KOPT-K1 (cell line): ENCODE measurements around the gene COMMD7.

Source experiments
- H3K27ac ChIP-seq: fragments of 200-600 bp; sonication (generic); 2 replicates; pipeline ENCODE4 v1.5.1; 2016; ENCODE audit warnings: antibody characterized with exemption, mild to moderate bottlenecking, low read depth, low read length; ENCODE audit not compliant: poor library complexity, severe bottlenecking
- H3K36me3 ChIP-seq: fragments of 200-600 bp; sonication (generic); 2 replicates; pipeline ENCODE4 v1.5.1; 2017; ENCODE audit warnings: antibody characterized with exemption, mild to moderate bottlenecking, low read length, moderate library complexity; ENCODE audit not compliant: insufficient read depth
- H3K9me3 ChIP-seq: fragments of 200-600 bp; sonication (generic); 2 replicates; pipeline ENCODE4 v1.5.1; 2017; ENCODE audit warnings: antibody characterized with exemption, low read length, mild to moderate bottlenecking; ENCODE audit not compliant: insufficient read depth, poor library complexity, severe bottlenecking

COMMD7 gene

GRCh38 chr20:32661820-32662528 is 81.3 kb downstream of the COMMD7 start:
- Histone ChIP-seq H3K36me3 (no peaks in the 10 kb centered on the region), H3K27ac (no peak overlapping the region), H3K9me3 (peaks cover 10% of the 10 kb centered on the region)

- H3K36me3 ChIP-seq, result no peaks in the 10 kb centered on the region
- H3K9me3 ChIP-seq, result peaks cover 16% of the 10 kb centered on the region
- no peak overlapping the region for H3K27ac ChIP-seq
Observed at GRCh38 chr20:32660661-32661060, 82.6 kb downstream of the COMMD7 start.

- H3K36me3 ChIP-seq, result no peaks in the 10 kb centered on the region
- H3K27ac ChIP-seq, result no peak overlapping the region
- peaks cover 16% of the 10 kb centered on the region for H3K9me3 ChIP-seq
Observed at GRCh38 chr20:32656827-32657226, 86.4 kb downstream of the COMMD7 start.

GRCh38 chr20:32655903-32656512 is 87.3 kb downstream of the COMMD7 start:
- Histone ChIP-seq H3K36me3 (no peaks in the 10 kb centered on the region), H3K27ac (no peak overlapping the region), H3K9me3 (peaks cover 13% of the 10 kb centered on the region)

GRCh38 chr20:32652739-32653526 is 90.3 kb downstream of the COMMD7 start:
- Histone ChIP-seq H3K9me3 (peaks cover 6% of the 10 kb centered on the region), H3K36me3 (no peaks in the 10 kb centered on the region), H3K27ac (peak overlapping the region; percentile 52)
